MM.1S (cell line): ENCODE results near the gene FRAS1.
"Not testable (repeated sequence)": the region's sequence is repeated elsewhere in the genome, so short reads cannot be mapped to it uniquely, and the experiment has no call there.

Experiments used
- DNase-seq: peaks from one replicate; pipeline ENCODE4 v3.0.0-alpha.2; 2015
- H2AFZ ChIP-seq: fragments of 300-600 bp; sonication (generic); 2 replicates; pipeline ENCODE4 v1.6.0; 2016; ENCODE audit warnings: antibody characterized with exemption, low read length
- H3F3A ChIP-seq: fragments of 300-600 bp; sonication (generic); 2 replicates; pipeline ENCODE4 v1.6.1; 2016; ENCODE audit warnings: mild to moderate bottlenecking, antibody characterized with exemption, low read length, moderate library complexity, mixed read lengths; ENCODE audit not compliant: insufficient read depth
- H3K27ac ChIP-seq: fragments of 300-600 bp; sonication (generic); 2 replicates; pipeline ENCODE4 v1.5.1; 2016; ENCODE audit warnings: mild to moderate bottlenecking, low read length
- H3K27me3 ChIP-seq: fragments of 300-600 bp; sonication (generic); replicated peaks from 2 replicates; pipeline ENCODE4 v1.6.0; 2016; ENCODE audit warnings: low read length; ENCODE audit not compliant: insufficient read depth
- H3K36me3 ChIP-seq: fragments of 300-600 bp; sonication (generic); replicated peaks from 2 replicates; pipeline ENCODE4 v1.6.1; 2016; ENCODE audit warnings: mild to moderate bottlenecking, low read length, mixed read lengths; ENCODE audit not compliant: insufficient read depth
- H3K4me1 ChIP-seq: fragments of 300-600 bp; sonication (generic); 2 replicates; pipeline ENCODE4 v1.6.1; 2016; ENCODE audit warnings: low read length, mixed read lengths
- H3K4me2 ChIP-seq: fragments of 300-600 bp; sonication (generic); 2 replicates; pipeline ENCODE4 v1.6.0; 2016; ENCODE audit warnings: low read depth, low read length
- H3K4me3 ChIP-seq: fragments of 300-600 bp; sonication (generic); 2 replicates; pipeline ENCODE4 v1.5.1; 2016; ENCODE audit warnings: low read length, mixed read lengths
- H3K79me2 ChIP-seq: fragments of 300-600 bp; sonication (generic); 2 replicates; pipeline ENCODE4 v1.6.1; 2016; ENCODE audit warnings: mixed run types, low read length, mixed read lengths
- H3K9ac ChIP-seq: fragments of 300-600 bp; sonication (generic); 2 replicates; pipeline ENCODE4 v1.6.1; 2016; ENCODE audit warnings: low read length, mixed read lengths
- H3K9me2 ChIP-seq: fragments of 300-600 bp; sonication (generic); replicated peaks from 2 replicates; pipeline ENCODE4 v1.6.1; 2016; ENCODE audit warnings: mild to moderate bottlenecking, low read length, mixed read lengths; ENCODE audit not compliant: insufficient read depth
- H3K9me3 ChIP-seq: fragments of 300-600 bp; sonication (generic); replicated peaks from 2 replicates; pipeline ENCODE4 v1.6.1; 2016; ENCODE audit warnings: mild to moderate bottlenecking, low read length, mixed read lengths; ENCODE audit not compliant: insufficient read depth
- H4K20me1 ChIP-seq: fragments of 300-600 bp; sonication (generic); 2 replicates; pipeline ENCODE4 v1.6.1; 2016; ENCODE audit warnings: mild to moderate bottlenecking, low read length, moderate library complexity, mixed read lengths; ENCODE audit not compliant: insufficient read depth
- CTCF ChIP-seq: fragments of 300-600 bp; sonication (generic); IDR thresholded peaks from 2 replicates; pipeline ENCODE4 v1.5.1; 2016; ENCODE audit warnings: antibody characterized with exemption, low read length, mixed read lengths
- EZH2 ChIP-seq: fragments of 300-600 bp; sonication (generic); optimal IDR thresholded peaks from 2 replicates; pipeline ENCODE3; 2017; ENCODE audit warnings: low read depth, mild to moderate bottlenecking, antibody characterized with exemption, low read length, mixed read lengths
- EZH2phosphoT487 ChIP-seq: fragments of 300-600 bp; sonication (generic); IDR thresholded peaks from 2 replicates; pipeline ENCODE4 v1.6.1; 2018; ENCODE audit warnings: antibody characterized with exemption, low read length

FRAS1 gene

DNA sequence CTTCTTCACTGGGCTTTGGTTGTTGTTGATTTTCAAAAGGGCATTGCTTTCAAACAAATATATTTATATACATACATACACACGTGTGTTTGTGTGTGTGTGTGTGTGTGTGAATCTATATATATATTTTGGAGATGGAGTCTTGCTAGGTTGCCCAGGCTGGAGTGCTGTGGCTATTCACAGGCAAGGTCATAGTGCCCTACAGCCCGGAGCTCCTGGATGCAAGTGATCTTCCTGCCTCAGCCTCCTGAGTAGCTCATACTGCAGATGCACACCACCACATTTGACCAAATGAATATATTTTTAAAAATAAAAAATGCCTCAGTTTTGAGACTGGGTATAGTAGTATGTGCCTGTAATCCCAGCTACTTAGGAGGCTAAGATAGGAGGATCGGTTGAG, 34.4 kb downstream of the FRAS1 start:
- no peaks in the 10 kb centered on the region for H3K9me2 ChIP-seq
- no peaks in the 10 kb centered on the region for H3K4me1 ChIP-seq
- H3K79me2 ChIP-seq = no peaks in the 10 kb centered on the region
- H3K4me2 ChIP-seq = no peak overlapping the region
- H4K20me1 ChIP-seq = no peaks in the 10 kb centered on the region
- DNase-seq = no peak
- no peak overlapping the region for H3K9ac ChIP-seq
- no peaks in the 10 kb centered on the region for H3K36me3 ChIP-seq
- no peaks in the 10 kb centered on the region for H3F3A ChIP-seq
- H3K4me3 ChIP-seq = no peak overlapping the region
- no peak overlapping the region for H3K27ac ChIP-seq
- TF ChIP-seq CTCF (no peak), EZH2phosphoT487 (no peak), EZH2 (no peak)
- H3K27me3 ChIP-seq = no peaks in the 10 kb centered on the region
- no peak overlapping the region for H2AFZ ChIP-seq
- no peaks in the 10 kb centered on the region for H3K9me3 ChIP-seq

GRCh38 chr4:78092350-78092749, 35.2 kb downstream of the FRAS1 start:
- H3K4me3 ChIP-seq, DNase-seq, H3K9me3 ChIP-seq, H3K4me1 ChIP-seq, H3K4me2 ChIP-seq, H3K27me3 ChIP-seq, H2AFZ ChIP-seq, H3F3A ChIP-seq, H4K20me1 ChIP-seq, H3K79me2 ChIP-seq, H3K27ac ChIP-seq, H3K36me3 ChIP-seq, H3K9me2 ChIP-seq, H3K9ac ChIP-seq: not testable (repeated sequence)

DNA sequence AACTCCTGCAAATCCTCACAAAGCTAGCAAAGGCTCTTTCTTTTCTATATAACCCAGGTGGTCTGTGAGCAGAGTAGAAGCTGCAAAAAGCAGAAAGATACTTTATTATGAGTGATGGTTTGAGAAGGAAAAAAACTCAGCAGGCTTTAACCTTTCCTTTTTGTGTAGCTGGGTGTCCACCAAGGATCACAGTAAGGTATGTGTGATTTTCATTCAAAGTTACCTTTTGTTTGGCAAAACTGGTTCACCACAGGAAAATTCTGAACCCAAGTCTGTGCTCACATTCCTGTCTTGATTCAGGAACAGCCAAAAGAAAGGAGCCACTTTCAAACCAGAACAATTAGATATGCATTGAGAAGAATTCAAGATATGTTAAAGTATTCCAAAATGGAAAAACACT, 35.7 kb downstream of the FRAS1 start:
- no peaks in the 10 kb centered on the region for H4K20me1 ChIP-seq
- H3K4me2 ChIP-seq = no peak overlapping the region
- H3K9ac ChIP-seq = no peak overlapping the region
- no peaks in the 10 kb centered on the region for H3K9me2 ChIP-seq
- no peaks in the 10 kb centered on the region for H3F3A ChIP-seq
- H3K4me3 ChIP-seq = no peak overlapping the region
- no peaks in the 10 kb centered on the region for H3K36me3 ChIP-seq
- no peaks in the 10 kb centered on the region for H3K4me1 ChIP-seq
- H3K27me3 ChIP-seq = no peaks in the 10 kb centered on the region
- no peak overlapping the region for H3K27ac ChIP-seq
- H3K9me3 ChIP-seq = no peaks in the 10 kb centered on the region
- H2AFZ ChIP-seq = no peak overlapping the region
- TF ChIP-seq EZH2phosphoT487 (no peak), EZH2 (no peak), CTCF (no peak)
- no peak for DNase-seq
- H3K79me2 ChIP-seq = no peaks in the 10 kb centered on the region

- H3K4me2 ChIP-seq = no peak overlapping the region
- TF ChIP-seq CTCF (no peak), EZH2 (no peak), EZH2phosphoT487 (no peak)
- H3K4me1 ChIP-seq = no peaks in the 10 kb centered on the region
- H3K27me3 ChIP-seq = no peaks in the 10 kb centered on the region
- no peaks in the 10 kb centered on the region for H3K9me2 ChIP-seq
- H3K9me3 ChIP-seq = no peaks in the 10 kb centered on the region
- H2AFZ ChIP-seq = no peak overlapping the region
- no peaks in the 10 kb centered on the region for H4K20me1 ChIP-seq
- H3F3A ChIP-seq = no peaks in the 10 kb centered on the region
- DNase-seq = no peak
- H3K36me3 ChIP-seq = no peaks in the 10 kb centered on the region
- H3K27ac ChIP-seq = no peak overlapping the region
- H3K4me3 ChIP-seq = no peak overlapping the region
- no peak overlapping the region for H3K9ac ChIP-seq
- no peaks in the 10 kb centered on the region for H3K79me2 ChIP-seq
Measured at GRCh38 chr4:78095081-78095480, 38.0 kb downstream of the FRAS1 start.
